ENCODE results near the gene BACE2. TPM values are rescaled to one million over a fixed set of nuclear protein-coding genes. Genes with fewer than 3 reads are reported as not detected.

Gene BACE2

DNA sequence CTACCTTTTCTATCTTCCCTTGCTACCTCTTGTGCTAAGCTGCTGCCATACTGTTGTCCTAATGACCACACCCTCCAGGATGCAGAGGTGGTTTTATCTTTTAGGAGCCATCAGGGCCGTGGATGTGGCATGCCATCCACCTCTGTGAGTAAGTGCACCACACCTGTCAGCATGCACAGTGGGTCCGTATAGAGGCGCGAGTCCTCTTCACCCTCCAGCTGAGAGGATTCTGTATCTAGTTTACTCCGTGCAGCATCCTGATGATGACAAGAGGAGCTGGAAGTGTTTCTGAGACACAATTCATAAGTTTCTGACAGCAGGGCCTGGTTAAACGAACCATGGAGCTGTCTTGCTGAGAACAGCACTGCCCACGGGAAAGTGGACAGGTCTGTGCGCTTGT lies 159.8 kb downstream of the BACE2 start:
- no peak overlapping the region for H3K27ac ChIP-seq (replicated peaks)
- H3K27me3 ChIP-seq (ENCODE audit: insufficient read depth, poor library complexity, severe bottlenecking), result no peaks in the 10 kb centered on the region
- DNase-seq (ENCODE audit: low read depth in 1 of 2, low spot score in 1 of 2), result no peak
- H3K4me3 ChIP-seq (replicated peaks; ENCODE audit: insufficient read depth, low read length), result no peak overlapping the region
- TF ChIP-seq POLR2AphosphoS5 (IDR thresholded peaks at IDR 0.05; ENCODE audit: low read depth) (no peak), SPI1 (IDR thresholded peaks at IDR 0.05; ENCODE audit: borderline replicate concordance, low read depth) (no peak), GABPA (IDR thresholded peaks at IDR 0.05; ENCODE audit: low read depth) (no peak)
- TF ChIP-seq, protein P1, sequence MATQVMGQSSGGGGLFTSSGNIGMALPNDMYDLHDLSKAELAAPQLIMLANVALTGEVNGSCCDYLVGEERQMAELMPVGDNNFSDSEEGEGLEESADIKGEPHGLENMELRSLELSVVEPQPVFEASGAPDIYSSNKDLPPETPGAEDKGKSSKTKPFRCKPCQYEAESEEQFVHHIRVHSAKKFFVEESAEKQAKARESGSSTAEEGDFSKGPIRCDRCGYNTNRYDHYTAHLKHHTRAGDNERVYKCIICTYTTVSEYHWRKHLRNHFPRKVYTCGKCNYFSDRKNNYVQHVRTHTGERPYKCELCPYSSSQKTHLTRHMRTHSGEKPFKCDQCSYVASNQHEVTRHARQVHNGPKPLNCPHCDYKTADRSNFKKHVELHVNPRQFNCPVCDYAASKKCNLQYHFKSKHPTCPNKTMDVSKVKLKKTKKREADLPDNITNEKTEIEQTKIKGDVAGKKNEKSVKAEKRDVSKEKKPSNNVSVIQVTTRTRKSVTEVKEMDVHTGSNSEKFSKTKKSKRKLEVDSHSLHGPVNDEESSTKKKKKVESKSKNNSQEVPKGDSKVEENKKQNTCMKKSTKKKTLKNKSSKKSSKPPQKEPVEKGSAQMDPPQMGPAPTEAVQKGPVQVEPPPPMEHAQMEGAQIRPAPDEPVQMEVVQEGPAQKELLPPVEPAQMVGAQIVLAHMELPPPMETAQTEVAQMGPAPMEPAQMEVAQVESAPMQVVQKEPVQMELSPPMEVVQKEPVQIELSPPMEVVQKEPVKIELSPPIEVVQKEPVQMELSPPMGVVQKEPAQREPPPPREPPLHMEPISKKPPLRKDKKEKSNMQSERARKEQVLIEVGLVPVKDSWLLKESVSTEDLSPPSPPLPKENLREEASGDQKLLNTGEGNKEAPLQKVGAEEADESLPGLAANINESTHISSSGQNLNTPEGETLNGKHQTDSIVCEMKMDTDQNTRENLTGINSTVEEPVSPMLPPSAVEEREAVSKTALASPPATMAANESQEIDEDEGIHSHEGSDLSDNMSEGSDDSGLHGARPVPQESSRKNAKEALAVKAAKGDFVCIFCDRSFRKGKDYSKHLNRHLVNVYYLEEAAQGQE (IDR thresholded peaks at IDR 0.05; ENCODE audit: insufficient replicate concordance, low read depth), result no peak
- TF ChIP-seq, protein P2, sequence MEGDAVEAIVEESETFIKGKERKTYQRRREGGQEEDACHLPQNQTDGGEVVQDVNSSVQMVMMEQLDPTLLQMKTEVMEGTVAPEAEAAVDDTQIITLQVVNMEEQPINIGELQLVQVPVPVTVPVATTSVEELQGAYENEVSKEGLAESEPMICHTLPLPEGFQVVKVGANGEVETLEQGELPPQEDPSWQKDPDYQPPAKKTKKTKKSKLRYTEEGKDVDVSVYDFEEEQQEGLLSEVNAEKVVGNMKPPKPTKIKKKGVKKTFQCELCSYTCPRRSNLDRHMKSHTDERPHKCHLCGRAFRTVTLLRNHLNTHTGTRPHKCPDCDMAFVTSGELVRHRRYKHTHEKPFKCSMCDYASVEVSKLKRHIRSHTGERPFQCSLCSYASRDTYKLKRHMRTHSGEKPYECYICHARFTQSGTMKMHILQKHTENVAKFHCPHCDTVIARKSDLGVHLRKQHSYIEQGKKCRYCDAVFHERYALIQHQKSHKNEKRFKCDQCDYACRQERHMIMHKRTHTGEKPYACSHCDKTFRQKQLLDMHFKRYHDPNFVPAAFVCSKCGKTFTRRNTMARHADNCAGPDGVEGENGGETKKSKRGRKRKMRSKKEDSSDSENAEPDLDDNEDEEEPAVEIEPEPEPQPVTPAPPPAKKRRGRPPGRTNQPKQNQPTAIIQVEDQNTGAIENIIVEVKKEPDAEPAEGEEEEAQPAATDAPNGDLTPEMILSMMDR (IDR thresholded peaks at IDR 0.05; ENCODE audit: insufficient read depth, low read length), result no peak

DNA sequence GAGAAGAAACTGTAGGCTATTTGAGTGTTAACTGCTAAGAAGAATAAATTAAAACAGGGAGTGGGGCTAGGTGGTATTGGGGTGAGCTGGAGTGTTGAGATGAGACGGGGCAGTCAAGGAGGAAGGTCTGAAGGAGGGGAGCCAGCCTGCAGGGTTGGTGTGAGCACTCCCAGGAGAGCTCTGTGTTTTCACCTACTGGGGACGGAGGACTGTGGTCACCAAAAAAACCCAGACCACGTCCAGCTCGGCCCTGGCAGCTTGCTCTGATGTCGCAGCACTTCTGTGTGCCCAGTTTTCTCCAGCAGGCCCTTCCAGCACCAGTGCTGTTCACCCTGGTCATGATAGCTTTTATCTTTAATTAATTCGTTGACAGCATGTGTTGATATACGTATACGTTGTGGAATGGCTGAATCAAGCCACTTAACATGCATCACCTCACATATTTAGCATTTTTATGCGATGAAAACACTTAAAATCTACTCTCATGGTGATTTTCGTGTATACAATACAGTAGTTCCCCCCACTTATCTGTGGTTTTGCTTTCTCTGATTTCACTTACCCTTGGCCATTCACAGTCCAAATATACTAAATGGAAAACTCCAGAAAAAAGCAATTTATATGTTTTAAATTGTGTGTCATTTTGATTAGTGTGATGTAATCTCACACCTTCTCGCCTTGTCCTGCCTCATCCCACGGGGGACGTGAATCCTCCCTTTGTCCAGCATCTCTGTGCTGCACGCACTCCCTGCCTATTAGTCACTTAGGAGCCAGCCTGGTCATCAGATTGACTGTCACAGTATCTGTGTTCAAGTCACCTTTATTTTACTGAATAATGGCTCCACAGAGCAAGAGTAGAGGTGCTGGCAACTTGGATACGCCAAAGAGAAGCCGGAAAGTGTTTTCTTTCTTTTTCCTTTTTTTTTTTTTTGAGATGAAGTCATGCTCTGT lies 161.0 kb downstream of the BACE2 start:
- no peak for DNase-seq (ENCODE audit: low read depth in 1 of 2, low spot score in 1 of 2)

More for the DNA sequence above, 161.0 kb downstream of the BACE2 start:
- H3K27me3 ChIP-seq (ENCODE audit: insufficient read depth, poor library complexity, severe bottlenecking), result no peaks in the 10 kb centered on the region
- no peak overlapping the region for H3K27ac ChIP-seq (replicated peaks)
- no peak overlapping the region for H3K4me3 ChIP-seq (replicated peaks; ENCODE audit: insufficient read depth, low read length)
- TF ChIP-seq GABPA (IDR thresholded peaks at IDR 0.05; ENCODE audit: low read depth), result no peak
- TF ChIP-seq, protein P2 (IDR thresholded peaks at IDR 0.05; ENCODE audit: insufficient read depth, low read length), result no peak
- TF ChIP-seq POLR2AphosphoS5 (IDR thresholded peaks at IDR 0.05; ENCODE audit: low read depth), result no peak
- TF ChIP-seq SPI1 (IDR thresholded peaks at IDR 0.05; ENCODE audit: borderline replicate concordance, low read depth), result no peak
- TF ChIP-seq, protein P1 (IDR thresholded peaks at IDR 0.05; ENCODE audit: insufficient replicate concordance, low read depth), result no peak

Small RNAs within 50 kb of the gene (microRNA-seq; reads per million reads assigned to microRNA genes)
- not detected for gene MIR3197
